AG04449 (cell line): Measurements from ENCODE around the gene JPH2.

Experiments used
- CTCF ChIA-PET: fragments of 350-600 bp; formaldehyde crosslinking; extraction: SDS; loops from one replicate; lab custom pipeline; 2021; ENCODE audit warnings: antibody characterized with exemption; lab: Yijun Ruan, JAX
- POLR2A ChIA-PET: fragments of 400-600, 350-600 bp; formaldehyde crosslinking; extraction: SDS; loops from one replicate; lab custom pipeline; 2020; ENCODE audit warnings: antibody characterized with exemption, inconsistent platforms; lab: Yijun Ruan, JAX
- DNase-seq: peaks from one replicate; pipeline ENCODE4 v3.0.0-alpha.2; 2010; ENCODE audit warnings: low read depth, low spot score
- H3K4me3 ChIP-seq: 2 replicates; pipeline ENCODE4 v1.5.1; 2011; ENCODE audit warnings: low read depth, mild to moderate bottlenecking, control low read depth, low read length
- TF ChIP-seq, protein P1 (sequence below): IDR thresholded peaks from one replicate; pipeline ENCODE4 v1.5.1; 2011; ENCODE audit warnings: mild to moderate bottlenecking, moderate library complexity, low read length, control low read depth, inconsistent platforms; ENCODE audit not compliant: insufficient read depth; ENCODE audit errors: missing control alignments

JPH2 gene

DNA sequence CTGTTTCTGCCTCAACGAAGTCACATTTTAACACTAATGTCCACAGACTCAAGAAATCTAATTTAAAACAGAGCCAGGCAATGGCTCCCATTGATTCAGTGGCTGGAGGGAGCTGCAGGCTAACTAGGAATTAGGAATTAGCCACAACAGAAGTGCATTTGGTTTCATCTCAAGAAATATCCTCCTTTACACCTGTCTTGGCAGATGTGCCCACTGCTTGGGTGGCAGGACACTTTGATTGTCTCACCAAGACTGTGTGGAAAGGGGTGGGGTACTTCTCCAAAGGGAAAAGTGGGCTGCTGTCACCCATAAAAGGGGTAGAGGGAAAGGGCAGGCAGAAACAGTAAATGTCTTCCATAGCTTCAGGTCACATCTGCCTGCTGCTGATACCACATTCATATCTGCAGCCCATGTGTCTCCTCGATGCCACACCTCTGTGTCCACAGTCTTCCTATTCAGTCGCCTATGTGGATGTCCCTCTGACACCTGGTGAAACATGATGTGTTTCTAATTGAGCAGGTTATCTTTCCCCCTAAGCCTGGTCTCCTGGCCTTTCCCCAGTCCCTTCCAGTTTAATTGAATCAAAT, 34.5 kb upstream of the JPH2 start:
- TF ChIP-seq, protein P1, sequence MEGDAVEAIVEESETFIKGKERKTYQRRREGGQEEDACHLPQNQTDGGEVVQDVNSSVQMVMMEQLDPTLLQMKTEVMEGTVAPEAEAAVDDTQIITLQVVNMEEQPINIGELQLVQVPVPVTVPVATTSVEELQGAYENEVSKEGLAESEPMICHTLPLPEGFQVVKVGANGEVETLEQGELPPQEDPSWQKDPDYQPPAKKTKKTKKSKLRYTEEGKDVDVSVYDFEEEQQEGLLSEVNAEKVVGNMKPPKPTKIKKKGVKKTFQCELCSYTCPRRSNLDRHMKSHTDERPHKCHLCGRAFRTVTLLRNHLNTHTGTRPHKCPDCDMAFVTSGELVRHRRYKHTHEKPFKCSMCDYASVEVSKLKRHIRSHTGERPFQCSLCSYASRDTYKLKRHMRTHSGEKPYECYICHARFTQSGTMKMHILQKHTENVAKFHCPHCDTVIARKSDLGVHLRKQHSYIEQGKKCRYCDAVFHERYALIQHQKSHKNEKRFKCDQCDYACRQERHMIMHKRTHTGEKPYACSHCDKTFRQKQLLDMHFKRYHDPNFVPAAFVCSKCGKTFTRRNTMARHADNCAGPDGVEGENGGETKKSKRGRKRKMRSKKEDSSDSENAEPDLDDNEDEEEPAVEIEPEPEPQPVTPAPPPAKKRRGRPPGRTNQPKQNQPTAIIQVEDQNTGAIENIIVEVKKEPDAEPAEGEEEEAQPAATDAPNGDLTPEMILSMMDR, result no peak
- no peak overlapping the region for H3K4me3 ChIP-seq
- POLR2A ChIA-PET, result no interaction called here
- no peak for DNase-seq
- CTCF ChIA-PET, result interaction anchor here (12.4 kb wide), 1 partner anchor 91 kb away, joined by 452 read pairs; the partner anchor contains the start of gene FITM2

DNA sequence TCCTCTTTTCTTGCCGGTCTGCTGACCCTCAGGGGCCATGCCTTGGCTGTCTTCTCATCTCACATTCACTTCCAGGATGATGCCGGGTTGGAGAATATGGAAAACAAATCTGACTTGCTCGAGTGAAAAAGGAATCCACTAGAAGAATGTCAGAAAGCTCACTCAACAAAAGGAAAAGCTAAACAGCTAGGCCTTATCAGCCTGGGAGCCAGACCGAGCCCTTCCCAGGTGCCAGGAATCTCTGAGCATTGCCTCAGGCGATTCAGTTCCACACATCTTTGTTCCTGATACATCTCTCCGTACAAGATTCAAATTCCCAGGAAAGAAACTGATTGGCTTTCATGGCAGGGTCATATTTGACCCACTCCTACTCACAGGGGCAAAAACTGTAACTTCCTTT, 32.8 kb upstream of the JPH2 start:
- POLR2A ChIA-PET, result no interaction called here
- H3K4me3 ChIP-seq, result no peak overlapping the region
- CTCF ChIA-PET, result interaction anchor here (1.3 to 12.4 kb wide), 3 partner anchors 92 to 164 kb away, joined by 5 to 452 read pairs (median 170); partner anchors contain the start of gene FITM2
- no peak for DNase-seq
- TF ChIP-seq, protein P1, result no peak

DNA sequence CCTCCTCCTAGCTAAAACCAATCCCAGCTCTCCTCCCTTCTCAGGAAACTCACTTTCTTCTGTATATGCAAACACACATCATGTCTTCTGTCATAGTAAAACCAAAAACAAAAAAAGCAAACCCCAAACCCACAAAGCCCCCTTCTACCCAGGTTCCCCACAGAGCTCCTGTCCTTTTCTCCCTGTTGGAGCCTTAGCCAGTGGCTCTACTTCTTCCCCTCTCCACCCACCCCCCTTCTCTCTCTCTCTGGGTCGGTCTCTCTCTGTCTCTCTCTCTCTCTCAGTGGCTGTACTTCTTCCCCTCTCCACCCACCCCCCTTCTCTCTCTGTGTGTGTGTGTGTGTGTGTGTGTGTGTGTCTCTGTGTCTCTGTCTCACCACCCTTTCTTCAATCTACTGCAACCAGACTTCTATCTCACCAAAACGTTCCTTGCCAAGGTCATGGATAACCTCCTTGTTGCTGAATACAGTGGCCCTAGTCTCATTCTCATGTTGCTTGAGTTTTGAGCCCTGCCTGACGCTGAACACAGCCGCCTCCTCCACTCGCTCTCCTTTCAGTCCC, 32.3 kb upstream of the JPH2 start:
- DNase-seq, result no peak
- ChIA-PET POLR2A (no interaction called here), CTCF (interaction anchor here (0.8 to 12.4 kb wide), 16 partner anchors 11 to 424 kb away, joined by 3 to 452 read pairs (median 5); partner anchors contain the start of genes FITM2 and TTPAL)
- TF ChIP-seq, protein P1, result no peak
- H3K4me3 ChIP-seq, result no peak overlapping the region

DNA sequence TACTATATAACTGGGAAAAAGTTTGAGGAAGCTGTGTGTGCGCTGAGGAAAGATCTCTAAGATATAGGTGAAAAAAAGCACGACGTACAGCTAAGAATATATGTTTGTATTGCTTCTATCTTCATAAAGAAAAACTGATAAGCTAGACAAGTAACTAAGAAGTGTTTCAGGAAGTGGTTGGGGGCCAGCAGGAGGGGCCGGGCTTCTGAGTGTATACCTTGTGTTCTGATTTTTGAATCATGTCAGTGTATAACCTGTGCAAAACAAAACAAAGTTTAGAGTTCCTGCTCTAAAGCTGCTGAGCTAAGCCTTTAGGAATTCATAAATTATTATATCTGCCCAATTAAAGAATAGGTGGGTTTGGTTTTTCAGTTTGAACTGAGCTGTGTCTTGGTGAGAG, 31.5 kb upstream of the JPH2 start:
- ChIA-PET POLR2A (no interaction called here), CTCF (interaction anchor here (0.8 to 12.4 kb wide), 27 partner anchors 7 to 425 kb away, joined by 3 to 452 read pairs (median 5); partner anchors contain the start of genes FITM2 and TTPAL)
- H3K4me3 ChIP-seq, result no peak overlapping the region
- DNase-seq, result no peak
- TF ChIP-seq, protein P1, result no peak

DNA sequence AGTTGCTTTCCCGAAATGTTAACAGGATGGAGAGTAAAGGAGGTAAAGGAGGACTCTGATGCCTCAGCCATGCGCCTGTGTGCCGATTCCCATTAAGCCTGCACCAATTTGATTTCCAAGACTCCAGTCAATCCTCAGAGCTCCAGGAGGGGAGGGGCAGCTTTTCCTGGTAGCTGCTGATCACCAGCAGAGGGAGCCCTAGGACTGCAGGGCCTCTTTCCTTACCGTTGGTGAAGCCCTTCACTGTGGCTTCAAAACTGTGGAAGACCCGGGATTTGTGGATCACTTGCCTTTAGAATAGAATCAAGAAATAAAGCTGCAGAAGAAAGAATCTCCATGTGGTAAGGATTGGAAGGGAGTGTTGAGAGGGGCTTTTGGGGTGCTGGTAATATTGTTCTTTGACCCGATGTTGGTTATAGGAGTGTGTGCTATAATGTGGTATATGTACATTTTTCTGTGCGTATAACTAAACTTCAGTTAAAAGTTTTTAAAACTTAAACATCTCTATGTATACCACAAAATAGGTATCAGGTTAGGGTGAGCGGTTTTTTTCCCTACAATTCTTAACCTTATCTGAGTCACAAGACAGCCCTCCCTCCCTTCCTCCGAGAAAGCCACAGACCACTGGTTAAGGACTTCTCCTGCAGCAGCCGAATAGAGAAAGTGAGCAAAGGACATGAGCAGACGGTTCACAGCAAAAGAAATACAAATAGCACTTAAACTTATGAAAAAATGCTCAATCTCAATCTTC, 30.5 kb upstream of the JPH2 start:
- no peak for DNase-seq
- ChIA-PET POLR2A (interaction anchor here (1.1 kb wide), 1 partner anchor 94 kb away, joined by 5 read pairs; the partner anchor contains the start of gene FITM2), CTCF (interaction anchor here (0.6 to 12.4 kb wide), 49 partner anchors 8 to 464 kb away, joined by 3 to 452 read pairs (median 4); partner anchors contain the start of genes FITM2 and TTPAL)
- no peak overlapping the region for H3K4me3 ChIP-seq
- TF ChIP-seq, protein P1, result peak; percentile 85
